OCI-LY1 (cell line): ENCODE data around the gene GJA5.

ENCODE experiments used
- EZH2 ChIP-seq: fragments of 200-600 bp; sonication (generic), shearing (Covaris generic); IDR thresholded peaks from 2 replicates; pipeline ENCODE4 v1.8.0; 2017; ENCODE audit warnings: borderline replicate concordance, mixed run types, mild to moderate bottlenecking, antibody characterized with exemption, low read length, moderate library complexity, mixed read lengths
- TF ChIP-seq, protein P1 (sequence below): fragments of 200-600 bp; sonication (generic), shearing (Covaris generic); IDR thresholded peaks from 2 replicates; pipeline ENCODE4 v1.5.1; 2017; ENCODE audit warnings: mild to moderate bottlenecking, antibody characterized with exemption, low read length, moderate library complexity, mixed read lengths

- TF ChIP-seq, protein P1, sequence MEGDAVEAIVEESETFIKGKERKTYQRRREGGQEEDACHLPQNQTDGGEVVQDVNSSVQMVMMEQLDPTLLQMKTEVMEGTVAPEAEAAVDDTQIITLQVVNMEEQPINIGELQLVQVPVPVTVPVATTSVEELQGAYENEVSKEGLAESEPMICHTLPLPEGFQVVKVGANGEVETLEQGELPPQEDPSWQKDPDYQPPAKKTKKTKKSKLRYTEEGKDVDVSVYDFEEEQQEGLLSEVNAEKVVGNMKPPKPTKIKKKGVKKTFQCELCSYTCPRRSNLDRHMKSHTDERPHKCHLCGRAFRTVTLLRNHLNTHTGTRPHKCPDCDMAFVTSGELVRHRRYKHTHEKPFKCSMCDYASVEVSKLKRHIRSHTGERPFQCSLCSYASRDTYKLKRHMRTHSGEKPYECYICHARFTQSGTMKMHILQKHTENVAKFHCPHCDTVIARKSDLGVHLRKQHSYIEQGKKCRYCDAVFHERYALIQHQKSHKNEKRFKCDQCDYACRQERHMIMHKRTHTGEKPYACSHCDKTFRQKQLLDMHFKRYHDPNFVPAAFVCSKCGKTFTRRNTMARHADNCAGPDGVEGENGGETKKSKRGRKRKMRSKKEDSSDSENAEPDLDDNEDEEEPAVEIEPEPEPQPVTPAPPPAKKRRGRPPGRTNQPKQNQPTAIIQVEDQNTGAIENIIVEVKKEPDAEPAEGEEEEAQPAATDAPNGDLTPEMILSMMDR: no peak
- TF ChIP-seq EZH2: no peak
Measured at GRCh38 chr1:147791876-147792275, 31.5 kb upstream of the GJA5 start.
